Measurements from ENCODE around the gene ITIH4.

Gene ITIH4

DNA sequence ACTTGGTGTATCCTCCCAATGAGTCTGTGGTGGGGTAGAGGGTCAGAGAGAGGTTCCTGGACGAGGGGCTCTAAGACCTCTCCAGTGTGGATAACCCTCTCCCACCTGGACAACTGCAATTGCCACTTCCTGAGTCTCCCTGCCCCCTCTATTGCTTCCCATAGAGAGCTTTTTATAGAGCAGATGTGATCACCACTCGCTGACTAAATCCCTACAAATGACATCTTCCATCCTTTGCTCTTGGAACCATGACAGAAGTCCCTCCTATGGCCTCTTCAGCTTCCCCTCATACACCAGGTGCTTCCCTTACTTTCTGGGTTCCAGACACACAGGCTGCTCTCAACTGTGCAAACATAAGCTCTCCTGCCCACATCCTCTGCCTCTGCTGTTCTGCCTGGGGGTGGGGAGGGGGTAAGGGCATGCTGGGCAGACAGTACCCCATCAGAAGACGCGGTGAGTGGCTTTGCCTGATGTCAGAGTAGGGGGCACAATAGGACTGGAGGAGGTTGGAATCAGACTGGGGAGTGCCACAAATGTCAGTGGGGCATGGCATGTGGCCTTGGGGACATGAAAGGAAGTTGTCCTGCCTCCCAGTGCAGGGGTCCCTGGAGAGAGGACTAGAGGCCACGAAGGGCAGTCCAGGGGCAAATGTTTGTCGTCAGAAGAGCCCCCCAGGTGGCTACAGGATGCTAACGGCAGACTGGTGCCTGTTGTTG lies 20.7 kb downstream of the ITIH4 start:
- no peaks in the 10 kb centered on the region for H3K9me3 ChIP-seq

DNA sequence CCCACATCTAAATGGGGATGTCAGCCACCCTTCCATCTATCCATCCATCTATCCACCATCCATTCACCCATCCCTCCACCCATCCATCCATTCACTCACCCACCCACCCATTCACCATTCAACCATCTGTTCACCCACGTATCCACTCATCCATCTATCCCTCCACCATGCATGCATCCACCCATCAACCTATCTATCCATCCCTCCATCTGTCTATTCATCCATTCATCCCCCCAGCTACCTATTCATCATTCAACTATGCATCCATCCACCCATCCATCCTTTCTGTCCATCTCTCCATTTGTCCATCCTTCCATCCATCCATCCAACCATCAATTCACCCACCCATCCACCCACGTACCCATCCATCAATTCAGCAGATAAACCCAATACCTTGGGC lies 21.3 kb downstream of the ITIH4 start:
- no peaks in the 10 kb centered on the region for H3K4me1 ChIP-seq (ENCODE audit: control insufficient read depth in 1 of 2, insufficient read depth in 1 of 2, low read depth in 1 of 2, low read length in 1 of 2)
- H3K4me3 ChIP-seq (ENCODE audit: low read depth in 1 of 2, low read length in 1 of 2), result no peak overlapping the region
- H3K27me3 ChIP-seq, result no peaks in the 10 kb centered on the region
- H3K36me3 ChIP-seq, result peaks cover 13% of the 10 kb centered on the region
- H3K27ac ChIP-seq, result no peak overlapping the region
- no peaks in the 10 kb centered on the region for H3K9me3 ChIP-seq
- TF ChIP-seq, protein P1, sequence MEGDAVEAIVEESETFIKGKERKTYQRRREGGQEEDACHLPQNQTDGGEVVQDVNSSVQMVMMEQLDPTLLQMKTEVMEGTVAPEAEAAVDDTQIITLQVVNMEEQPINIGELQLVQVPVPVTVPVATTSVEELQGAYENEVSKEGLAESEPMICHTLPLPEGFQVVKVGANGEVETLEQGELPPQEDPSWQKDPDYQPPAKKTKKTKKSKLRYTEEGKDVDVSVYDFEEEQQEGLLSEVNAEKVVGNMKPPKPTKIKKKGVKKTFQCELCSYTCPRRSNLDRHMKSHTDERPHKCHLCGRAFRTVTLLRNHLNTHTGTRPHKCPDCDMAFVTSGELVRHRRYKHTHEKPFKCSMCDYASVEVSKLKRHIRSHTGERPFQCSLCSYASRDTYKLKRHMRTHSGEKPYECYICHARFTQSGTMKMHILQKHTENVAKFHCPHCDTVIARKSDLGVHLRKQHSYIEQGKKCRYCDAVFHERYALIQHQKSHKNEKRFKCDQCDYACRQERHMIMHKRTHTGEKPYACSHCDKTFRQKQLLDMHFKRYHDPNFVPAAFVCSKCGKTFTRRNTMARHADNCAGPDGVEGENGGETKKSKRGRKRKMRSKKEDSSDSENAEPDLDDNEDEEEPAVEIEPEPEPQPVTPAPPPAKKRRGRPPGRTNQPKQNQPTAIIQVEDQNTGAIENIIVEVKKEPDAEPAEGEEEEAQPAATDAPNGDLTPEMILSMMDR (IDR thresholded peaks at IDR 0.05), result no peak

More for the DNA sequence above, 20.7 kb downstream of the ITIH4 start:
- TF ChIP-seq, protein P1 (IDR thresholded peaks at IDR 0.05), result no peak
- H3K27me3 ChIP-seq, result no peaks in the 10 kb centered on the region
- no peaks in the 10 kb centered on the region for H3K4me1 ChIP-seq (ENCODE audit: control insufficient read depth in 1 of 2, insufficient read depth in 1 of 2, low read depth in 1 of 2, low read length in 1 of 2)
- no peak overlapping the region for H3K27ac ChIP-seq
- H3K36me3 ChIP-seq, result peaks cover 14% of the 10 kb centered on the region
- no peak overlapping the region for H3K4me3 ChIP-seq (ENCODE audit: low read depth in 1 of 2, low read length in 1 of 2)

GRCh38 chr3:52805270-52806039 lies 25.0 kb downstream of the ITIH4 start:
- no peaks in the 10 kb centered on the region for H3K9me3 ChIP-seq
- no peak overlapping the region for H3K27ac ChIP-seq
- no peaks in the 10 kb centered on the region for H3K36me3 ChIP-seq
- H3K4me3 ChIP-seq (ENCODE audit: low read depth in 1 of 2, low read length in 1 of 2), result no peak overlapping the region
- no peaks in the 10 kb centered on the region for H3K27me3 ChIP-seq
- no peaks in the 10 kb centered on the region for H3K4me1 ChIP-seq (ENCODE audit: control insufficient read depth in 1 of 2, insufficient read depth in 1 of 2, low read depth in 1 of 2, low read length in 1 of 2)
- TF ChIP-seq, protein P1 (IDR thresholded peaks at IDR 0.05), result no peak

DNA sequence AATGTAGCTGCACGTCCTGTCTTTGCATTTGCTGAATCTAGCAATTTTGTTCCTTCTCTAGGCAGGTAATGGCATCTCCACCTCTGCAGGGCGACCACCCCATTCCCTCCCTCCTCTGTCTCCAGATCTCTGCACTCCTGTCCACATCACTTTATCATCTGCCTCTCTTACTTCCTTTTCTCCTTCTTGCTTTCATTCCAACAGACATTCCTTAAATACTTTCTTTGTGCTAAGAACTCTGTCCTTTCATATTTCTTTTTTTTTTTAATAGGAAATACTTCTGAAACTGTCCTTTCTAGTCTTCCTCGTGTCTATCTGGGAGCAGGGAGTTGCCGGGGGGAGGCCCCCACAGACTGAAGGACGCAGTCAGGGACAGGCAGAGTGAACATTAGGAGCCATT lies 28.6 kb downstream of the ITIH4 start:
- Histone ChIP-seq H3K4me1 (ENCODE audit: control insufficient read depth in 1 of 2, insufficient read depth in 1 of 2, low read depth in 1 of 2, low read length in 1 of 2) (no peaks in the 10 kb centered on the region), H3K9me3 (no peaks in the 10 kb centered on the region), H3K27ac (no peak overlapping the region), H3K4me3 (ENCODE audit: low read depth in 1 of 2, low read length in 1 of 2) (no peak overlapping the region), H3K27me3 (no peaks in the 10 kb centered on the region), H3K36me3 (no peaks in the 10 kb centered on the region)
- TF ChIP-seq, protein P1 (IDR thresholded peaks at IDR 0.05), result no peak

GRCh38 chr3:52800079-52800478 lies 30.4 kb downstream of the ITIH4 start:
- TF ChIP-seq, protein P1 (IDR thresholded peaks at IDR 0.05), result no peak
- no peaks in the 10 kb centered on the region for H3K36me3 ChIP-seq
- no peak overlapping the region for H3K4me3 ChIP-seq (ENCODE audit: low read depth in 1 of 2, low read length in 1 of 2)
- no peaks in the 10 kb centered on the region for H3K4me1 ChIP-seq (ENCODE audit: control insufficient read depth in 1 of 2, insufficient read depth in 1 of 2, low read depth in 1 of 2, low read length in 1 of 2)
- H3K27me3 ChIP-seq, result no peaks in the 10 kb centered on the region
- no peaks in the 10 kb centered on the region for H3K9me3 ChIP-seq
- no peak overlapping the region for H3K27ac ChIP-seq

Data from neutrophil (primary cell).